HCT116 (cell line): Measurements from ENCODE around the gene POLR3GL.

Experiments
- EGR1 ChIP-seq: IDR thresholded peaks from 2 replicates; pipeline ENCODE4 v1.6.1; 2012; ENCODE audit warnings: low read depth
- EZH2 ChIP-seq: fragments of 200-600 bp; sonication (generic); IDR thresholded peaks from 2 replicates; pipeline ENCODE4 v1.6.1; 2017; ENCODE audit warnings: antibody characterized with exemption, mixed run types
- EZH2phosphoT487 ChIP-seq: fragments of 200-600 bp; IDR thresholded peaks from 2 replicates; pipeline ENCODE4 v1.6.1; 2018; ENCODE audit warnings: antibody characterized with exemption, borderline replicate concordance
- POLR2A ChIP-seq: IDR thresholded peaks from 2 replicates; pipeline ENCODE4 v1.7.0; 2011; ENCODE audit warnings: borderline replicate concordance; ENCODE audit not compliant: insufficient read depth, insufficient read length; ENCODE audit errors: extremely low read depth
- SP1 ChIP-seq: IDR thresholded peaks from 2 replicates; pipeline ENCODE4 v1.6.1; 2012; ENCODE audit warnings: low read depth
- YY1 ChIP-seq: IDR thresholded peaks from 2 replicates; pipeline ENCODE4 v1.6.1; 2011; ENCODE audit warnings: low read length, low read depth, moderate library complexity, mild to moderate bottlenecking; ENCODE audit not compliant: insufficient replicate concordance; ENCODE audit errors: extremely low read depth
- TF ChIP-seq, protein P1 (sequence below): IDR thresholded peaks from 2 replicates; pipeline ENCODE4 v1.6.1; 2012; ENCODE audit warnings: low read depth
- TF ChIP-seq, protein P2 (sequence below), 3 experiments: fragments of 200-600 bp in 1 of 3; sonication (generic) in 1 of 3; IDR thresholded peaks in 2 of 3; conservative IDR thresholded peaks in 1 of 3; 2 replicates each; pipeline ENCODE4 v1.5.1; 2012 to 2017; ENCODE audit warnings: low read depth in 2 of 3, low read length in 2 of 3, antibody characterized with exemption in 1 of 3, borderline replicate concordance in 1 of 3, control low read depth in 1 of 3, mild to moderate bottlenecking in 1 of 3, mixed read lengths in 1 of 3, mixed run types in 1 of 3, moderate library complexity in 1 of 3; ENCODE audit not compliant: insufficient read depth in 1 of 3
- TF ChIP-seq, protein P3 (sequence below): IDR thresholded peaks from 2 replicates; pipeline ENCODE4 v1.6.1; 2012

DNA sequence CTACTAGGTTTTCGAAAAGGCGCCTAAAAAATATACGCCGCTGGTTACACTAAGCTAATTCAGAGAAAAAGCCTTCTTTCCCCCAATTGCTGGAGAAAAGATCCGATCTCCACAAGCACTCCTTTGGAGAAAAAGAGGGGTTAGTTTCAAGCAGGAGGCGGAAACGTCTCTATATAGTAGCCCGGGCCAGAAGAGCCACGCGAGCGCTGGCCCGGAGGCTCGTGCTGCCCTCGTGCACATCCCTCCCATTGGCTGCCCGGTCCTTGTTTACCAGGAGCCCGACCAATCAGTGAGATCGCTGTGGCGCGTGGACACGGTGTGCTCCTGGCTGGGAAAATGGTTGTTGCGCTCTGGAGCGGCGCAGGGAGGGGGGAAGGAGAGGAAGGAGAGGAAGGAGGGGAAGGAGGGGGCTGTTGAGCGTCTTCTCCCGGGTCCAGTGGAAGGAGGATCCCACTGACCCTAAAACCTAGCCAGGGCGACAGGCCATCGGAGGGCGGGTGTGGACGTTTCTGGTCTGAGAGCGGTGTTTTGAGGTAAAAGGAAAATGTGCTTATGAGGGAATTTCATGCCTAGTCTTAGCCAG is 32.0 kb downstream of the POLR3GL start, which contains the start of gene TXNIP:
- no peak for TF ChIP-seq YY1
- TF ChIP-seq, protein P1, sequence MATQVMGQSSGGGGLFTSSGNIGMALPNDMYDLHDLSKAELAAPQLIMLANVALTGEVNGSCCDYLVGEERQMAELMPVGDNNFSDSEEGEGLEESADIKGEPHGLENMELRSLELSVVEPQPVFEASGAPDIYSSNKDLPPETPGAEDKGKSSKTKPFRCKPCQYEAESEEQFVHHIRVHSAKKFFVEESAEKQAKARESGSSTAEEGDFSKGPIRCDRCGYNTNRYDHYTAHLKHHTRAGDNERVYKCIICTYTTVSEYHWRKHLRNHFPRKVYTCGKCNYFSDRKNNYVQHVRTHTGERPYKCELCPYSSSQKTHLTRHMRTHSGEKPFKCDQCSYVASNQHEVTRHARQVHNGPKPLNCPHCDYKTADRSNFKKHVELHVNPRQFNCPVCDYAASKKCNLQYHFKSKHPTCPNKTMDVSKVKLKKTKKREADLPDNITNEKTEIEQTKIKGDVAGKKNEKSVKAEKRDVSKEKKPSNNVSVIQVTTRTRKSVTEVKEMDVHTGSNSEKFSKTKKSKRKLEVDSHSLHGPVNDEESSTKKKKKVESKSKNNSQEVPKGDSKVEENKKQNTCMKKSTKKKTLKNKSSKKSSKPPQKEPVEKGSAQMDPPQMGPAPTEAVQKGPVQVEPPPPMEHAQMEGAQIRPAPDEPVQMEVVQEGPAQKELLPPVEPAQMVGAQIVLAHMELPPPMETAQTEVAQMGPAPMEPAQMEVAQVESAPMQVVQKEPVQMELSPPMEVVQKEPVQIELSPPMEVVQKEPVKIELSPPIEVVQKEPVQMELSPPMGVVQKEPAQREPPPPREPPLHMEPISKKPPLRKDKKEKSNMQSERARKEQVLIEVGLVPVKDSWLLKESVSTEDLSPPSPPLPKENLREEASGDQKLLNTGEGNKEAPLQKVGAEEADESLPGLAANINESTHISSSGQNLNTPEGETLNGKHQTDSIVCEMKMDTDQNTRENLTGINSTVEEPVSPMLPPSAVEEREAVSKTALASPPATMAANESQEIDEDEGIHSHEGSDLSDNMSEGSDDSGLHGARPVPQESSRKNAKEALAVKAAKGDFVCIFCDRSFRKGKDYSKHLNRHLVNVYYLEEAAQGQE = no peak
- no peak for TF ChIP-seq SP1
- TF ChIP-seq EZH2phosphoT487 = no peak
- TF ChIP-seq, protein P2, sequence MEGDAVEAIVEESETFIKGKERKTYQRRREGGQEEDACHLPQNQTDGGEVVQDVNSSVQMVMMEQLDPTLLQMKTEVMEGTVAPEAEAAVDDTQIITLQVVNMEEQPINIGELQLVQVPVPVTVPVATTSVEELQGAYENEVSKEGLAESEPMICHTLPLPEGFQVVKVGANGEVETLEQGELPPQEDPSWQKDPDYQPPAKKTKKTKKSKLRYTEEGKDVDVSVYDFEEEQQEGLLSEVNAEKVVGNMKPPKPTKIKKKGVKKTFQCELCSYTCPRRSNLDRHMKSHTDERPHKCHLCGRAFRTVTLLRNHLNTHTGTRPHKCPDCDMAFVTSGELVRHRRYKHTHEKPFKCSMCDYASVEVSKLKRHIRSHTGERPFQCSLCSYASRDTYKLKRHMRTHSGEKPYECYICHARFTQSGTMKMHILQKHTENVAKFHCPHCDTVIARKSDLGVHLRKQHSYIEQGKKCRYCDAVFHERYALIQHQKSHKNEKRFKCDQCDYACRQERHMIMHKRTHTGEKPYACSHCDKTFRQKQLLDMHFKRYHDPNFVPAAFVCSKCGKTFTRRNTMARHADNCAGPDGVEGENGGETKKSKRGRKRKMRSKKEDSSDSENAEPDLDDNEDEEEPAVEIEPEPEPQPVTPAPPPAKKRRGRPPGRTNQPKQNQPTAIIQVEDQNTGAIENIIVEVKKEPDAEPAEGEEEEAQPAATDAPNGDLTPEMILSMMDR (IDR thresholded peaks at IDR 0.05 in 2 of 3, conservative IDR thresholded peaks at IDR 0.05 in 1 of 3; ENCODE audit: borderline replicate concordance in 1 of 3, insufficient read depth in 1 of 3, low read depth in 2 of 3, low read length in 2 of 3) = no peak
- TF ChIP-seq, protein P3, sequence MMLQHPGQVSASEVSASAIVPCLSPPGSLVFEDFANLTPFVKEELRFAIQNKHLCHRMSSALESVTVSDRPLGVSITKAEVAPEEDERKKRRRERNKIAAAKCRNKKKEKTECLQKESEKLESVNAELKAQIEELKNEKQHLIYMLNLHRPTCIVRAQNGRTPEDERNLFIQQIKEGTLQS = no peak
- no peak for TF ChIP-seq EGR1
- TF ChIP-seq POLR2A = no peak
- no peak for TF ChIP-seq EZH2
